GM19043 (cell line): ENCODE data around the gene GSTK1.
"Not testable (repeated sequence)": the region's sequence is repeated elsewhere in the genome, so short reads cannot be mapped to it uniquely, and the experiment has no call there.

ENCODE experiments used
- ATAC-seq: cut with Tn5 transposase; IDR thresholded peaks from one replicate; pipeline ENCODE4 v1.9.1; 2021; ENCODE audit warnings: low read depth; ENCODE audit not compliant: unreplicated experiment

The GSTK1 gene

DNA sequence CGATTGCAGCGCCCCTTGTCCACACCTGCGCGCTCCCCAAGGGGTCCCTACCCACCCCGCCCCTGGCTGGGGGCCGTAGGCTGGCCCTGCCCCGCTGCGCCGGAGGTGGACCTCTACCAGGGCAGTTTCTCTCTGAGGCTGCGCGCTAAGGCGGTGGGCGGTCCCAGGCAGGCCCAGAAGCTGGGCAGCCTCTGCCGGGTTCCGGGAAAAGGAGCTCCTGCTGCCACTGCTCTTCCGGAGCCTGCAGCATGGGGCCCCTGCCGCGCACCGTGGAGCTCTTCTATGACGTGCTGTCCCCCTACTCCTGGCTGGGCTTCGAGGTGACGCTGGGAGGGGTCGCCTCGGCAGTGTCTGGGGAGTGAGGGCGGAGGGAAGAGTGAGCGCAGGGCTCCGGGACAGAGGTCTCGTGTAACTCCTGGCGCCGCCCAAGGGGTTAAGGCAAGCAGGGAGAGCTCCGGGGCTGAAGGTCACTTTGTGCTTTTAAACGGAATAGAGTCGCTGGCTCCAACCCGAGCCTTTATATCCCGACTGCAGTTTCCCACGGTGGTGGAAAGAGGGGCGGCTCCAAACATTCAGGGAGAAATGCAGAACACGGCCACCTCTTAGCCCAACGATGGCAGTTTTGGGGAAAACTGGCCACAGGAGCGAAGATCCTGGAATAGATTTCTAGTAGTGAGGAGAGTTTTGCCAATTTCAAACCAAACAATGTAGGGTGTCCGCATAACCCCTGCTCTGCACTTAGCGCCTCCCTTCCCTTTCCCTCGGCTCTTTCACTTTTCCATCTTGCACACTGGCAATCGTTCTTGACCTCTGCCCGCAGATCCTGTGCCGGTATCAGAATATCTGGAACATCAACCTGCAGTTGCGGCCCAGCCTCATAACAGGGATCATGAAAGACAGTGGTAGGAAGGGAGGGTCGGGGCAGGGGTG lies at the start of gene GSTK1:
Gene GSTK1, plus strand, starts transcription at position 176 of the 930 bp plus-strand sequence. Its CDS starts 73 bp downstream, at position 249.
- peak; percentile 98 for ATAC-seq

DNA sequence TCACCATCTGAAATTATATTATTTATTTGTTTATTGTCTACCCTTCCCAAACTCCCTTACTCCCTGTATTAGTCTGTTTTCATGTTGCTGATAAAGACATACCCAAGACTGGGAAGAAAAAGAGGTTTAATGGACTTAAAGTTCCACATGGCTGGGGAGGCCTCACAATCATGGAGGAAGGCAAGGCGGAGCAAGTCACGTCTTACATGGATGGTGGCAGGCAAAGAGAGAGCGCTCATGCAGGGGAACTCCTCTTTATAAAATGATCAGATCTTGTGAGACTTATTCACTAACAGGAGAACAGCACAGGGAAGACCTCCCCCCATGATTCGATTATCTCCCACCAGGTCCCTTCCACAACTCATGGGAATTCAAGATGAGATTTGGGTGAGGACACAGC lies 49.8 kb upstream of the GSTK1 start:
- ATAC-seq, result not testable (repeated sequence)

DNA sequence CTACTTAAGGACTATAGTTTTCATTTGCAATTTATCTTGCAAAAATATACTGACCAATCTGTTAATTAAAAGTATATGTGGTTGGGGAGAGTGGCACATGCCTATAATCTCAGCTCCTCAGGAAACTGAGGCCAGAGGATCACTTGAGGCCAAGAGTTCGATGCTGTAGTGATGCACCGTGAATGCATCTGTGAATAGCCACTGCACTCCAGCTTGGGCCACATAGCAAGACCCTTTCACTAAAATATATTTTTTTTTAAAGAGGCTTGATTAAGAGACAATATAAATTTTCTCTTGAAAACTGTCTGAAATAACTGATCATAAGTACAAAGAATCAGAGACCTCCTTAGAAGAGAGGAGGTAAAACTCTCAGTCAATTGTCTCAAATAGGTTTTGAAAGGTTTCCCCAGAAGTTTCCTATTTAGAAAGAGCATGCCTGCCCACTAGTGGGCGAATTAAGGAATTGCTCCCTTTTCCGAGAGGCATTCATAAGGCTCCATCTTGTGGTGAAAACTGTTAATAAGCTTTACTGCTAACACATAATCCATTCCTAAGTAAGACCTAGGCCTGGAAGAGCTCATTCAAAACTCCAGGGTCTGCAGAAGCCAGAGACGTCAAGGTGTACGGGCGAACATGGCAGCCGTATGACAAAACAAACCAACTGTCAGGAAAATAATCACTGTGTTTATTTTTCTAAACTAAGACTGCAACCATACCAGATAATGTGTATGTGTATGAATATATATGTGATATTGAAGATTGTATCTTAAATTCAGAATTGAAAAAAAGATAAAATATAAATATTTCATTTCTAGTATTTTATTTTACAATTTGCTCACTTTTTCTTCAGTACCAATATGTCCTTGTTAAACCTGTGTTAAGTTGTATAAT lies 48.2 kb upstream of the GSTK1 start:
- ATAC-seq, result peak; percentile 87

DNA sequence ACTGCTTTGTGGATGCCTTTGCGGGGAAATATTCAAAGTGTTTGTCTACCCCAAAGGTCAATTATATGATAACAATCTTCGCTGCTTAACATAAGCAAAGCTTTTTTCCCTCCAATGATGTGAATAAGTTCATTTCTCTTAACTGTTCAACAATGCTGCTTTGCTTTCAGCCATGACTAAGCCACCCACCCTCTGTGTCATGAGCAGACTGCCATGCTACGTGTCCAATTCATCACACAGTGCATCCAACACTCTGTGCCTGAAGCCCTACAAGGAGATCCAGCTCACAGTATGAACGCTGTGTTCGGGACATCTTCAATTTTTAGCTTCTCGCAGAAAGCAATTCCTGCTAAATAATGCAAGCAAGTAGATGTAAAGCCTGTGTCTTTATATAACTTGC lies 47.1 kb upstream of the GSTK1 start:
- no peak for ATAC-seq

DNA sequence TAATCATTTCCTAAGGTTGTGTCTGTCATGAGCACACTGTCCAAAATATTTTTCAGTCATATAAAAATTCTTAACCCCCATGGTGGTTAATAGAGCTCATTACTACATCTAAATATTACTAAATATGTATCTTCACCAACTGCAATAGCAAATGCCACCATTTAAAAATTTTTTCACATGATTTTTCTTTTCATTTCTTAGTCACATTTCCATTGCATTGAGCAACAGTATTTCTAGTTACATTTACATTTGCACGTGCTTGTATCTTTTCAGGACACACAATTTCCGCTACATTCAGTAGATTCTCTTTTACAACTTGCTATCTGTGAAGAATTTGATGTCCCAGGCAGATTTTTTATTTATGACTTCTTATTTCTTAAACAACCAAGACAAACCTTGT lies 46.6 kb upstream of the GSTK1 start:
- no peak for ATAC-seq

DNA sequence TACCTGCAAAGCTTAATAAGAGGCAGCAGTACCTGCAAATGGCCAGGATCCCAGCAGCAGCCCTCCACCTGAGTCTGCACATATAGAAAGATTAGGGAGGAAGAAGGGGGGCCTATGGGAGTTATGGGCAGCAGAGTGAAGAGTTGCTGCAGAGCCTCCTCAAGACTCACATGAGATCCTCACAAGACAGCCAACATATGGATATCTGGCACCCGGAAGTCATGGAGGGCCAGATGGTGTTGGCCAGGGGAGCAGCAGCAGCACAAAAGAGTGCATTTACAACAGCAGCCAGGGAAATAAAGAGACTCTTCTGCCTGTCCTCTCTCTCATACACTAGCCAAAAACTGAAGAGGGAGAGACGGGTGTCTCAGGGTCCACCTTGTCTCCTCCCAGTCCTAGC lies 45.4 kb upstream of the GSTK1 start:
- no peak for ATAC-seq

DNA sequence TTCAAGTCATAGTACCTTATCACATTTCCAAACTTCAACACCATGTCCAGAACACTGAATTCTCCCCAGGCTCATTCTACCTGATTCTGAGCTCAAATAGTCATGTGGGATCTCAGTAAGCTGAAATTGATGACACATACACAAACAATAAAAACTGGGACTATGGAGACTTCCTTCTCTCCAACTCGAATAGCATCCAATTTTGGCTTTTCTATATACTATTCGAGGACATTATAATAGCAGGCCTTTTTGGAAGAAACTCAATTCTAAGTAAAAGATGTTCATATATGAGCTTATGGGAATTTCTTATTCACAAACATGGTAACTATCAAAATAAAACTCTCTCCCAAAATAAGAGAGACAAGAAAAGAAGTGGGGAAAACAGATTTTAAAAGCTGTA lies 42.0 kb upstream of the GSTK1 start:
- ATAC-seq, result no peak

DNA sequence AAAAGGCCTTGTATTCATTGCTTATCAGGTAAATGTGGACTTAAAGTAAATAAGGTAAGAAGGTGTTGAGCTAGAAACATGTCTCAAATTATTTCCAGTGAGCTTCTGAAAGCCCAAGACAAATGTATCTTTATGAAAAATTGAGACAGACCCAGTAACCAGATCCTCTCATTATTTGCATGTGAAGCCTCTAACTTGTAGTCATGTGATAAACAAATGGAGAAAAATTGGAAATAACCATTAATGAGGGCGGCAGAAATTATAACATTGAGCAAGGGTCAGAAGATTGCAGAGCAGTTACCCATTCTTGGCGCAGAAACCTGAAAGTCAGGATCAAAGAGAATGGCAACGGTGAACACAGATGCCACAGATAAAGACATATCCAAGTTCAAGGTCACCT lies 41.5 kb upstream of the GSTK1 start, which contains the start of gene TAS2R40:
Gene TAS2R40, plus strand, starts transcription at position 301 of the 400 bp plus-strand sequence. Its CDS starts 42 bp downstream, at position 343.
- no peak for ATAC-seq

DNA sequence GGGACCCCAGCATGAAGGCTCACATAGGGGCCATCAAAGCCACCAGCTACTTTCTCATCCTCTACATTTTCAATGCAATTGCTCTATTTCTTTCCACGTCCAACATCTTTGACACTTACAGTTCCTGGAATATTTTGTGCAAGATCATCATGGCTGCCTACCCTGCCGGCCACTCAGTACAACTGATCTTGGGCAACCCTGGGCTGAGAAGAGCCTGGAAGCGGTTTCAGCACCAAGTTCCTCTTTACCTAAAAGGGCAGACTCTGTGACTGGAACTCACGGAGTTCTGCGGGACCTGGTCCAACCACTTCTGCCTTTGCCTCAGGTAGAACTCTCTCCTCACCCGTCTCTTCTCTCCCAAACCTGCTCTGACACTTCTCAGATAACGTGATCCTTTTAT lies 40.5 kb upstream of the GSTK1 start:
- no peak for ATAC-seq

DNA sequence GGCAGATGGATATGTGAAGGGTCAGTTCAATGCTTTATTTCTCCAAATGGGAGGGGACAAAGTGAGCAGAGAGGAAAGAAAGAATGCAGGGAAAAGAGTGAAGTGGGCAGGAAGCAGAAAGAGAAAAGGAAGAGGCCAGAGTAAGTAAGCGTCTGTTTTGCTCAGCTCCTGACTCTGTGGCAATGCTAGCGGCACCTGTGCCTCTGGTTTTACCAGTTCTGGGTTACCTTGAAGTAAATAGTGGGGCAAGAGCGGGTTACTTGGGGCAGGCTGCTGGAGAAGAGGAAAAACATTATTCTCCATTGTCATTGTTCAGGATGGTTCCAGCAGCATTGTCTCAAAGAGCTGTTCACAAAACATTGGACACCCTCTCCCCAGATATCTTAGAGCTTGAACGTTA lies 39.5 kb upstream of the GSTK1 start:
- ATAC-seq, result no peak

DNA sequence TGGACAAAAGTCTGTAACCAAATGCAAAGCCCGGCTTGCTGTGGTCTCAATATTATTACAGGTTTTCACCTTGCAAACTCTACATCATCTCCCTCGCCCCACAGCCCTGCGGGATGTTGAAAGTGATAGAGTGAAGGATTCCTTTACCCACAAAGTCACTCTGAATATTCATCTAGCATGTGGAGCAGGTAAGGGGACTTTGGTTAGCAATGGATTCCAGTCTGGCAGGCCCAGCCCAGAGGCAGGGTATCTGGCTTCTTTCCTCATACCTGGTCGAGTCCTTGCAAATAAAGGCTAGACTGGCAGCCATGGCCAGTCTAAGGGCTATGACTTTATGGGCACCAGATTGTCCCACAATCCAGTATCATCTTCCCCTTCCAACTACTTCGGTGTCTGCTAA lies 38.2 kb upstream of the GSTK1 start:
- ATAC-seq, result no peak

DNA sequence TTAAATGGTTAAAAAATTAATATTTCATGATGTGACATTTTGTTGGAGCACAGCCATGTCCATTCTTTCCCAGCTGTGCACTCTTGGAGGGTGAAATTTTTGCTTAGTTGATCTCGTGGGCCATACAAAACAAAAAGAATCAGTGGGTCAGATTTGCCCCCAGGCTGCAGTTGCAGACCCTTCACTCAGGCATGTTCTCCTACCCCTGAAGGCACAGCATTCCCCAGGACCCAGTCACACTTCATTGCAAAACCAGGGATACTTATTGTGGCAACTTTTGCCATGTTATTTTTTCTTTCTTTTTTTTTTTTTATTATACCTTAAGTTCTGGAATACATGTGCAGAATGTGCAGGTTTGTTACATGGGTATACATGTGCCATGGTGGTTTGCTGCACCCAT lies 35.4 kb upstream of the GSTK1 start:
- ATAC-seq, result no peak

DNA sequence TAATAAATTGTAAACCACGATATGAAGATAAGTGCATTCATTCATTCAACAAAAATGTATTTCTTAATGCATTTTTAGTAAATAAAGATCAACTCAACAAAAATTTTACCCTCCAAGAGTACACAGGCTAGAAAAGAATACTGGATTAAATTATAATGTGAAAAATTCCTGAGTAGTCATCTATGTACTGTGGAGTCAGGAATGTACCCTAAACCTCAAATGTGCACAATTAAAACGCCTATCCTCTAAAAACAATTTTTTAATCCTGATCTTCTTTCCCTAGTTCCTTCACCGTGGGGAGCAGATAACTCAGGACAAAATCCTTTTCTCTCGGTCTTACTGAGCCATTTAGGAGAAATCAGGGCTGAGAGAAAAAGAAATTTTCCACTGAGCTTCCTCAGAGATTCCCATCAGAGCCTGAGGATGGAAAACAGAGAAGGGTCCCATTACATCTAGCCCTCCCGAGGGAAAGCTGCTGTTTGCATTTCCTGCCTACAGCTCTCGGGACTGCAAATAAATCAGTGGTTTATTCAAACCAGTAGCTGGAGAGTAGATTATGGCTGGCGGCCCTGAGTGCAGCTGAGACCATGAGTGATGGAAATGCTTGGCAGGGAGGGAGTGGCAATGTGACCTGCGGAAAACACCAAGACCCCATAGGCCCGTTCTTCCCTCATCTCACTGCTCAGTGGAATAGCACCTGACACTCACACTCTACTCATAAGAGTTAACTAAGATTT lies 34.0 kb upstream of the GSTK1 start:
- no peak for ATAC-seq

DNA sequence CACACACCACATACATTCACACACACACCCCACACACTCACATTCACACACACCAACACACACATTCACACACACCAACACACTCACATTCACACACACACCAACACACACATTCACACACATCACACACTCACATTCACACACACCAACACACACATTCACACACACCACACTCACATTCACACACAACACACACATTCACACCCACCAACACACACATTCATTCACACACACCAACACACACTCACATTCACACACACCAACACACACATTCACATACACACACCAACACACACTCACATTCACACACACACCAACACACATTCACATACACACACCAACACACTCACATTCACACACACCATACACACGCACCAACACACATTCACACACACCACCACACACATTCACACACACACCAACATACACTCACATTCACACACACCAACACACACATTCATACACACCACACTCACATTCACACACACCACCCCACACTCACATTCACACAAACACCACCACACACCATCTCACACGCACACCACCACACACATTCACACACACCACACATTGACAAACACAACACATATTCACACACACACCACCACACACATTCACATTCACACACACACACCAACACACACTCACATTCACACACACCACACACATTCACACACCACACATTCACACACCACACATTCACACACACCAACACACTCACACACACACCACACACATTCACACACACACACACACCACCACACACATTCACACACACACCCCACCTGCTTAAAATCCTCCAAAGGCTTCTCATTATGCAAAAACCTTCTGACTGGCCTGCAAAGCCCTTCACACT lies 32.4 kb upstream of the GSTK1 start:
- no peak for ATAC-seq

DNA sequence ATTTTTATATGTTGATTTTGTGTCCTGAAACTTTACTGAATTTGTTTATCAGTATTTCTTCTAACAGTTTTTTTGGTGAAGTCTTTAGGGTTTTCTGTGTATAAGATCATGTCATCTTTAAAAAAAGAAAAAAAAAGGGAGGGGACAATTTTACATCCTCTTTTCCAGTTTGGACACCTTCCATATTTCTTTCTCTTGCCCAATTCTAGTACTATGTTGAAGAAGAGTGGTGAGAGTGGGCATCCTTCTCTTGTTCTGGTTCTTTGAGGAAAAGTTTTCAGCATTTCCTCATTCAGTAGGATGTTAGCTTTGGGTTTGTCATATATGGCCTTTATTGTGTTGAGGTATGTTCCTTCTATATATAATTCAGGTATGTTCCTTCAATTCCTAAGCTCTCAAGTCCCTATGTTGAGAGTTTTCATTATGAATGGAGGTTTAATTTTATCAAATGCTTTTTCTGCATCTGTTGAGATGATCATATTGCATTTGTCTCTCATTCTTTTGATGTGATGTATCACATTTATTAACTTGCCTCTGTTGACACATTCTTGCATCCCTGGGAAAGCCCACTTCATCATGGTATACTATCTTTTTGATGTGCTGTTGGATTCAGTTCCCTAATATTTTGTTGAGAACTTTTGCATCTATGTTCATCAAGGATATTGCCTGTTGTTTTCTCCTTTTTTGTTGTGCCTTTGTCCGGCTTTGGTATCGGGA lies 29.3 kb upstream of the GSTK1 start:
- ATAC-seq, result no peak

DNA sequence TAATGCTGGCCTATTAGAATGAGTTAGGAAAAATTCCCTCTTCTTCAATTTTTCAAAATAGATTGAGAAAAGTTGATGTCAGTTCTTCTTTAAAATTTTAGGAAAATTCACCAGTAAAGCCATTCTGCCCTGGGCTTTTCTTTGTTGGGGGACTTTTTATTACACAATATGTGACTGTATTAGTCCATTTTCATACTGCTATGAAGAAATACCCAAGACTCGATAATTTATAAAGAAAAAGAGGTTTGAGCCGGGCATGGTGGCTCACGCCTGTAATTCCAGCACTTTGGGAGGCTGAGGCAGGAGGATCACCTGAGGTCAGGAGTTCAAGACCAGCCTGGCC lies 28.7 kb upstream of the GSTK1 start:
- ATAC-seq, result no peak

DNA sequence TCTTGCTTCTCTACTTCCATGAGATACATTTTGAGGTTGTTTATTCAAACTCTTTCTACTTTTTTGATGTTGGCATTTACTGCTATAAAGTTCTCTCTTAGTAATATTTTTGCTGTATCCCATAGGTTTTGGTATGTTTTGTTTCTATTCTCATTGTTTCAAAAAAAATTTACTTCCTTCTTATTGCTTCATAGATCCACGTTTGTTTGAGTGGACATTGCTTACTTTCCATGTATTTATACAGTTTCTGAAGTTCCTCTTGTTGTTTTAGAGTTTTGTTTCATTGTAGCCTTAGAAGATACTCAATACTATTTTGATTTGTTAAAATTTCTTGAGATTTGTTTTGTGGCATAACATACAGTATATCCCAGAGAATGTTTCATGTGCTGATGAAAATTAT lies 27.7 kb upstream of the GSTK1 start:
- no peak for ATAC-seq

DNA sequence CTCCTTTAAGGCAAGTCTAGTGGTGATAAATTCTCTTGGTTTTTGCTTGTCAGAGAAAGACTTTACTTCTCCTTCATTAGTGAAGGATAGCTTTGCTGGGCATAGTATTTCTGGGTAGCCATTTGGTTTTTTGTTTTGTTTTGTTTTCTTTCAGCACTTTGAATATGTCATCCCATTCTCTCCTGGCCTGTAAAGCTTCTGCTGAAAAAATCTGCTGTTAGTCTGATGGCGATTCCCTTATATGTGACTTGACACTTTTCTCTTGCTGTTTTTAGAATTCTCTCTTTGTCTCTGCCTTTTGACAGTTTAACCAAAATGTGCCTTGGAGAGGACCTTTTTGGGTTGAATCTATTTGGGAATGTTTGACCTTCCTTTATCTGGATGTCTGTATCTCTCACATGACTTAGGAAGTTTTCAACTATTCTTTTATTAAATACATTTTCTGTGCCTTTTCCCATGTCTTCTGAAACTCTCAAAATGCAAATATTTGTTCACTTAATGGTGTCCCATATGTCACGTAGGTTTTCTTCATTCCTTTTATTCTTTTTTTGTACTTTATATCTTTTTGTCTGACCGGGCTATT lies 26.7 kb upstream of the GSTK1 start:
- ATAC-seq, result no peak

DNA sequence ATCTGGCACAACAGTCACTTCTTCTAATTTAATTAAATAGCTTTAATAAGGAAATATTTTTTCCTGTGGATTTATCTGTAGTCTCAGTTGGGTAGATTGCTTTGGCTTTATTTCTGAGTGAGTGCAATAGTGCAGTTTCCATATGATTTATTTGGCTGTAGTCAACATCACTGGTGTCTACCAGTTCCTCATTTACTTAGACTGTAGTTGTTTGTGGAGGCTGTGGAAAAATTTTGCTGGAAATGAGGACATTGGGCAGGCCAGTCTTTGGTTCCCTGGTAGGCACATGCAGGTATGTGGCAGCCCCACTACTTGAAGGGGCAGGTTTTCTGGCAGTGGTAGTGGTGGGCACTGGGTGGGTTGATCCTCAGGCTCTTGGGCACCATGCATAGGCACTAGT lies 25.9 kb upstream of the GSTK1 start:
- no peak for ATAC-seq
